ENCODE measurements around the gene APOOL. TPM values are rescaled to one million over a fixed set of nuclear protein-coding genes. Genes with fewer than 3 reads are reported as not detected.

APOOL gene
- total and polyA plus RNA-seq, 10 of the 15 experiments (the other 5 are each of a cell fraction or from before 2014, with no cell fraction given), result 4.4 to 14.7 (median 7.7) TPM

DNA sequence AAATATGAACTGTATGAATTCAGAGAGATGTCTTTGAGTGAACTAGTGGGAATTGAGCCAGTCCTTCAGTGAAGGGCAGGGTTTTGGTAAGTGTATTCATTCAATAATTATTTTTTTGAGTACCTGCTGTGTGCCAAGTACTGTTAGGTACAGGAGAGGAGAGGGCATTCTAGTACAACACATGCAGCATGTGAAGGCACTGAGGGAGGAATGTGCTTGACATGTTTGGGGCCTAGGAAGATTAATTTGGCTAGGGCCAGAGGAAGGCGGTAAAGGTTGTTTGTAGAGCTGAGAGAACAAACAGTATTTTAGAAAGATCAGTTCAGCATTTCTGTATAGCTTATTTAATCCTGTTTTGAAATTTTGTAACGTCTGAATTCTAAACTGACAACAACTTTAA lies 27.8 kb downstream of the APOOL start (continued):
- TF ChIP-seq E2F8 (IDR thresholded peaks at IDR 0.05; ENCODE audit: low read depth, partially characterized antibody) (no peak), NR2C1 (IDR thresholded peaks at IDR 0.05) (no peak), POLR2AphosphoS2 (IDR thresholded peaks at IDR 0.05; ENCODE audit: low read depth, low read length) (no peak), SUPT20H (IDR thresholded peaks at IDR 0.05; ENCODE audit: borderline replicate concordance, control insufficient read depth, low read depth, low read length) (no peak), KAT2A (conservative IDR thresholded peaks at IDR 0.05; ENCODE audit: control insufficient read depth, low read depth, low read length) (no peak), CHD2 (IDR thresholded peaks at IDR 0.05; ENCODE audit: borderline replicate concordance, low read depth, low read length) (no peak), CBX5 (IDR thresholded peaks at IDR 0.05; ENCODE audit: low read depth) (no peak)
- TF ChIP-seq, protein P1, sequence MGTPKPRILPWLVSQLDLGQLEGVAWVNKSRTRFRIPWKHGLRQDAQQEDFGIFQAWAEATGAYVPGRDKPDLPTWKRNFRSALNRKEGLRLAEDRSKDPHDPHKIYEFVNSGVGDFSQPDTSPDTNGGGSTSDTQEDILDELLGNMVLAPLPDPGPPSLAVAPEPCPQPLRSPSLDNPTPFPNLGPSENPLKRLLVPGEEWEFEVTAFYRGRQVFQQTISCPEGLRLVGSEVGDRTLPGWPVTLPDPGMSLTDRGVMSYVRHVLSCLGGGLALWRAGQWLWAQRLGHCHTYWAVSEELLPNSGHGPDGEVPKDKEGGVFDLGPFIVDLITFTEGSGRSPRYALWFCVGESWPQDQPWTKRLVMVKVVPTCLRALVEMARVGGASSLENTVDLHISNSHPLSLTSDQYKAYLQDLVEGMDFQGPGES (IDR thresholded peaks at IDR 0.05), result no peak

DNA sequence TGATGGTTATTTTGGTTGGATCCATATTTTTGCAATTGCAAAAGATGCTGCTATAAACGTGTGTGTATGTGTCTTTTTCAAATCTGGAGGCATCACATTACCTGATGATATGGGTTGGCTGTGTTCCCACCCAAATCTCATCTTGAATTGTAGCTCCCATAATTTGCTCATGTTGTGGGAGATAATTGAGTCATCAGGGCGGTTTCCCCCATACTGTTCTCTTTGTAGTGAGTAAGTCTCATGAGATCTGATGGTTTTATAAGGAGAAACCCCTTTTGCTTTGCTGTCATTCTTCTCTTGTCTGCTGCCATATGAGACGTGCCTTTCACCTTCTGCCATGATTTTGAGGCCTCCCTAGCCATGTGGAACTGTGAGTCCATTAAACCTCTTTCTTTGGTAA lies 33.4 kb downstream of the APOOL start:
- H2AFZ ChIP-seq (ENCODE audit: control insufficient read depth, low read depth, low read length), result no peak overlapping the region
- intact Hi-C loops (cut with micrococcal nuclease; ENCODE audit: unreplicated experiment), result no loop called here
- no peaks in the 10 kb centered on the region for H3K27me3 ChIP-seq (replicated peaks in 1 of 2; ENCODE audit: control insufficient read depth in 2 of 2, insufficient read depth in 2 of 2, low read length in 1 of 2)
- ChIA-PET CTCF (no interaction called here), RAD21 (ENCODE audit: unreplicated experiment) (no interaction called here), SMC1A (ENCODE audit: uncharacterized antibody, unreplicated experiment) (no interaction called here), POLR2A (no interaction called here)
- no peak for ATAC-seq
- H3K27ac ChIP-seq (ENCODE audit: control insufficient read depth, insufficient read depth), result no peak overlapping the region
- no peak for FAIRE-seq
- DNase-seq (ENCODE audit: low read depth, low spot score), result no peak
- H3K9me3 ChIP-seq (replicated peaks; ENCODE audit: control insufficient read depth, insufficient read depth, low read length), result no peaks in the 10 kb centered on the region
- no peak overlapping the region for H3K9ac ChIP-seq (ENCODE audit: control insufficient read depth, insufficient read depth, low read length)
- no peaks in the 10 kb centered on the region for H3K79me2 ChIP-seq (ENCODE audit: control insufficient read depth, insufficient read depth, low read length)
- WGBS (ENCODE audit: insufficient coverage, insufficient replicate concordance, low lambda C conversion rate, missing lambda C conversion rate), result 17% methylated on average over 3 of the region's 3 CpGs
- no peaks in the 10 kb centered on the region for H4K20me1 ChIP-seq (ENCODE audit: control insufficient read depth, insufficient read depth)
- H3K4me3 ChIP-seq, result no peak overlapping the region
- H3K4me2 ChIP-seq (ENCODE audit: control insufficient read depth, insufficient read depth), result no peak overlapping the region
- no TSS peak for BruUV-seq (replicated peaks)
- no peaks in the 10 kb centered on the region for H3K36me3 ChIP-seq (ENCODE audit: control insufficient read depth in 2 of 2, insufficient read depth in 2 of 2, low read length in 1 of 2)
- in situ Hi-C loops (cut with MboI), result no loop called here
- no peaks in the 10 kb centered on the region for H3K4me1 ChIP-seq (ENCODE audit: control insufficient read depth, insufficient read depth, low read length)
- no peak for TF ChIP-seq NFYB (IDR thresholded peaks at IDR 0.05; ENCODE audit: insufficient read depth, low read depth, low read length)
- TF ChIP-seq PAX8 (IDR thresholded peaks at IDR 0.05), result no peak
- TF ChIP-seq, protein P2, sequence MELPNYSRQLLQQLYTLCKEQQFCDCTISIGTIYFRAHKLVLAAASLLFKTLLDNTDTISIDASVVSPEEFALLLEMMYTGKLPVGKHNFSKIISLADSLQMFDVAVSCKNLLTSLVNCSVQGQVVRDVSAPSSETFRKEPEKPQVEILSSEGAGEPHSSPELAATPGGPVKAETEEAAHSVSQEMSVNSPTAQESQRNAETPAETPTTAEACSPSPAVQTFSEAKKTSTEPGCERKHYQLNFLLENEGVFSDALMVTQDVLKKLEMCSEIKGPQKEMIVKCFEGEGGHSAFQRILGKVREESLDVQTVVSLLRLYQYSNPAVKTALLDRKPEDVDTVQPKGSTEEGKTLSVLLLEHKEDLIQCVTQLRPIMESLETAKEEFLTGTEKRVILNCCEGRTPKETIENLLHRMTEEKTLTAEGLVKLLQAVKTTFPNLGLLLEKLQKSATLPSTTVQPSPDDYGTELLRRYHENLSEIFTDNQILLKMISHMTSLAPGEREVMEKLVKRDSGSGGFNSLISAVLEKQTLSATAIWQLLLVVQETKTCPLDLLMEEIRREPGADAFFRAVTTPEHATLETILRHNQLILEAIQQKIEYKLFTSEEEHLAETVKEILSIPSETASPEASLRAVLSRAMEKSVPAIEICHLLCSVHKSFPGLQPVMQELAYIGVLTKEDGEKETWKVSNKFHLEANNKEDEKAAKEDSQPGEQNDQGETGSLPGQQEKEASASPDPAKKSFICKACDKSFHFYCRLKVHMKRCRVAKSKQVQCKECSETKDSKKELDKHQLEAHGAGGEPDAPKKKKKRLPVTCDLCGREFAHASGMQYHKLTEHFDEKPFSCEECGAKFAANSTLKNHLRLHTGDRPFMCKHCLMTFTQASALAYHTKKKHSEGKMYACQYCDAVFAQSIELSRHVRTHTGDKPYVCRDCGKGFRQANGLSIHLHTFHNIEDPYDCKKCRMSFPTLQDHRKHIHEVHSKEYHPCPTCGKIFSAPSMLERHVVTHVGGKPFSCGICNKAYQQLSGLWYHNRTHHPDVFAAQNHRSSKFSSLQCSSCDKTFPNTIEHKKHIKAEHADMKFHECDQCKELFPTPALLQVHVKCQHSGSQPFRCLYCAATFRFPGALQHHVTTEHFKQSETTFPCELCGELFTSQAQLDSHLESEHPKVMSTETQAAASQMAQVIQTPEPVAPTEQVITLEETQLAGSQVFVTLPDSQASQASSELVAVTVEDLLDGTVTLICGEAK (IDR thresholded peaks at IDR 0.05; ENCODE audit: borderline replicate concordance), result no peak
- TF ChIP-seq FOXM1 (IDR thresholded peaks at IDR 0.05; ENCODE audit: low read depth, low read length), result no peak
- TF ChIP-seq IRF4 (IDR thresholded peaks at IDR 0.05; ENCODE audit: low read depth, low read length), result no peak
- TF ChIP-seq CREM (IDR thresholded peaks at IDR 0.05; ENCODE audit: low read depth), result no peak
- TF ChIP-seq, protein P3, sequence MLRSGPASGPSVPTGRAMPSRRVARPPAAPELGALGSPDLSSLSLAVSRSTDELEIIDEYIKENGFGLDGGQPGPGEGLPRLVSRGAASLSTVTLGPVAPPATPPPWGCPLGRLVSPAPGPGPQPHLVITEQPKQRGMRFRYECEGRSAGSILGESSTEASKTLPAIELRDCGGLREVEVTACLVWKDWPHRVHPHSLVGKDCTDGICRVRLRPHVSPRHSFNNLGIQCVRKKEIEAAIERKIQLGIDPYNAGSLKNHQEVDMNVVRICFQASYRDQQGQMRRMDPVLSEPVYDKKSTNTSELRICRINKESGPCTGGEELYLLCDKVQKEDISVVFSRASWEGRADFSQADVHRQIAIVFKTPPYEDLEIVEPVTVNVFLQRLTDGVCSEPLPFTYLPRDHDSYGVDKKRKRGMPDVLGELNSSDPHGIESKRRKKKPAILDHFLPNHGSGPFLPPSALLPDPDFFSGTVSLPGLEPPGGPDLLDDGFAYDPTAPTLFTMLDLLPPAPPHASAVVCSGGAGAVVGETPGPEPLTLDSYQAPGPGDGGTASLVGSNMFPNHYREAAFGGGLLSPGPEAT (IDR thresholded peaks at IDR 0.05; ENCODE audit: low read depth), result no peak
